Kidney (tissue), 14 donors: ENCODE data around the gene NKIRAS2. TPM values are rescaled to one million over a fixed set of nuclear protein-coding genes. Genes with fewer than 3 reads are reported as not detected.

Experiments used
- DNase-seq, 5 donors: peaks; one replicate each; pipeline ENCODE4 v3.0.0-alpha.2; 2013 to 2020
- FAIRE-seq: peaks from 2 replicates; lab custom pipeline; 2012; peaks lifted over from hg19 to GRCh38; lab: Jason Lieb, UNC
- H3K27ac ChIP-seq, 2 donors: one replicate each; pipeline ENCODE4 v1.7.0; 2013; ENCODE audit warnings: low read depth in 2 of 2, low read length in 2 of 2, inconsistent platforms in 1 of 2
- H3K27me3 ChIP-seq: one replicate; pipeline ENCODE4 v1.7.1; 2013; ENCODE audit warnings: low read length, inconsistent platforms; ENCODE audit not compliant: control insufficient read depth, insufficient read depth
- H3K36me3 ChIP-seq, 3 donors: one replicate each; pipeline versions ENCODE4 v1.7.0 to v1.7.1; 2013; ENCODE audit warnings: low read length in 3 of 3, control low read depth in 1 of 3, inconsistent platforms in 1 of 3; ENCODE audit not compliant: insufficient read depth in 3 of 3, control insufficient read depth in 2 of 3
- H3K4me1 ChIP-seq, 3 donors: one replicate each; pipeline versions ENCODE4 v1.7.0 to v1.7.1; 2013; ENCODE audit warnings: low read length in 3 of 3, inconsistent platforms in 1 of 3, low read depth in 1 of 3; ENCODE audit not compliant: control insufficient read depth in 2 of 3, insufficient read depth in 2 of 3
- H3K4me3 ChIP-seq, 3 donors: one replicate each; pipeline versions ENCODE4 v1.7.0 to v1.8.1; 2013; ENCODE audit warnings: low read length in 3 of 3, control low read depth in 1 of 3, inconsistent platforms in 1 of 3
- H3K9ac ChIP-seq, 3 donors: one replicate each; pipeline versions ENCODE4 v1.7.0 to v1.7.1; 2013; ENCODE audit warnings: low read length in 3 of 3, control low read depth in 1 of 3, inconsistent platforms in 1 of 3
- H3K9me3 ChIP-seq, 3 donors: one replicate each; pipeline versions ENCODE4 v1.7.0 to v1.7.1; 2013; ENCODE audit warnings: low read length in 3 of 3, control low read depth in 1 of 3, inconsistent platforms in 1 of 3; ENCODE audit not compliant: control insufficient read depth in 2 of 3, insufficient read depth in 1 of 3
- intact Hi-C: fragments of 100-400 bp; cut with DNase I; formaldehyde crosslinking; loops from one replicate; pipeline ENCODE4 v1.11.1; 2022
- polyA plus RNA-seq: library from polyadenylated mRNA; stranded (reverse); fragments of 350-450 nt; fragmentation: Illumina TruSeq; extraction: RNeasy Lipid Tissue Mini Kit (QIAGEN cat#74804); gene quantifications from one replicate; pipeline ENCODE4 v1.2.3, GENCODE V29; 2014; ENCODE audit warnings: low read depth, low replicate concordance; ENCODE audit not compliant: insufficient read depth
- total RNA-seq: library from RNA; stranded (reverse); fragmentation: NEBNext Ultra II Directional; extraction: Animal tissue kit (Norgen Biotek cat#: 25700); gene quantifications from one replicate; pipeline ENCODE4 v1.2.1, GENCODE V29; 2021
- TF ChIP-seq, protein P1 (sequence below): IDR thresholded peaks from 3 replicates; pipeline ENCODE4 v1.5.1; 2012; ENCODE audit warnings: mild to moderate bottlenecking, moderate library complexity, borderline replicate concordance; ENCODE audit not compliant: insufficient read depth; ENCODE audit errors: extremely low read depth
- donor health status: control.
- donor health status: control.
- donor health status: control.
- donor health status: control.
- donor health status: control.
- donor health status: DM: yes; HTN: yes; CAD: no.
- donor health status: Normal renal cell carcinoma (clear cell type).

Gene NKIRAS2
- total and polyA plus RNA-seq, 2 donors from 2014 or later, result 21.2 to 26.8 TPM

DNA sequence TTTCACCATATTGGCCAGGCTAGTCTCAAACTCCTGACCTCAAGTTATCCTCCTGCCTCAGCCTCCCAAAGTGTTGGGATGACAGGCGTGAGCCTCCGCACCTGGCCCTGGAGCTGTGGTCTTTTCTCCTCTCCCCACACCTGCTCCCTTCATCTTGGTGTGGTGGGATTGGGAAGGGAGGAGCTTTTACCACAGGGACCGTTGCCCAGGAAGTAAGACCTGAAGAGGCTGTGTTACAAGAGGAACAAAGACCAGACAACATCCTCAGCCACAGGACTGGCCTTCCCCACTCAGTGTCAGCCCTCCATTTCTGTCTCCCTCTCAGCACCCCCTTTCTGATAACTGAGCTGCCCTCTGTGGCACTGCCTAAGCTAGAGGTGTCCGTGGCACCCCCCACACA lies 39.9 kb downstream of the NKIRAS2 start:
- Histone ChIP-seq H3K4me3 (no peak overlapping the region), H3K36me3 (no peaks in the 10 kb centered on the region), H3K27me3 (no peaks in the 10 kb centered on the region), H3K27ac (no peak overlapping the region), H3K9ac (no peak overlapping the region), H3K9me3 (no peaks in the 10 kb centered on the region), H3K4me1 (no peaks in the 10 kb centered on the region)
- TF ChIP-seq, protein P1, sequence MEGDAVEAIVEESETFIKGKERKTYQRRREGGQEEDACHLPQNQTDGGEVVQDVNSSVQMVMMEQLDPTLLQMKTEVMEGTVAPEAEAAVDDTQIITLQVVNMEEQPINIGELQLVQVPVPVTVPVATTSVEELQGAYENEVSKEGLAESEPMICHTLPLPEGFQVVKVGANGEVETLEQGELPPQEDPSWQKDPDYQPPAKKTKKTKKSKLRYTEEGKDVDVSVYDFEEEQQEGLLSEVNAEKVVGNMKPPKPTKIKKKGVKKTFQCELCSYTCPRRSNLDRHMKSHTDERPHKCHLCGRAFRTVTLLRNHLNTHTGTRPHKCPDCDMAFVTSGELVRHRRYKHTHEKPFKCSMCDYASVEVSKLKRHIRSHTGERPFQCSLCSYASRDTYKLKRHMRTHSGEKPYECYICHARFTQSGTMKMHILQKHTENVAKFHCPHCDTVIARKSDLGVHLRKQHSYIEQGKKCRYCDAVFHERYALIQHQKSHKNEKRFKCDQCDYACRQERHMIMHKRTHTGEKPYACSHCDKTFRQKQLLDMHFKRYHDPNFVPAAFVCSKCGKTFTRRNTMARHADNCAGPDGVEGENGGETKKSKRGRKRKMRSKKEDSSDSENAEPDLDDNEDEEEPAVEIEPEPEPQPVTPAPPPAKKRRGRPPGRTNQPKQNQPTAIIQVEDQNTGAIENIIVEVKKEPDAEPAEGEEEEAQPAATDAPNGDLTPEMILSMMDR, result no peak
- DNase-seq (no peak), FAIRE-seq (no peak)
- intact Hi-C loops, result no loop called here

DNA sequence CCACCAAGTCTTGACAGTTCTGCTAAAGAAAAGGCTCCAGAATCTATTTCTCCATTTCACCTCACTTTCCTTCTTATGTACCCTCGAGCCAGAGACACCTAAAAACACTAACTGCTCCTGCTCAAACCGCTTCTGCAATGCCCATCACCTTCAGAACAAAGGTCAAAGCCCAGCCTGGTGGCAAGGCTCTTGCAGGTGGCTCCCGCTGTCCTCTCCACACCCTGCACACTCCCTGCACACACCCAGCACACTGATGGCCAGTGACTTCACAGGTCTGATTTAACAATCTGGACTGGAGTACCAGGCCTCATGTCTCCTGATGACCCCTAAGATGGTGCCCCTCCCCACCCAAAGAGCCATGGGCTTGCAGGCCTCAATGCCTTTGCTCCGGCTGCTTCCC lies 40.3 kb downstream of the NKIRAS2 start:
- H3K27me3 ChIP-seq, result no peaks in the 10 kb centered on the region
- H3K4me3 ChIP-seq, result no peak overlapping the region
- no peak overlapping the region for H3K27ac ChIP-seq
- FAIRE-seq (no peak), DNase-seq (no peak)
- no peaks in the 10 kb centered on the region for H3K36me3 ChIP-seq
- no peaks in the 10 kb centered on the region for H3K9me3 ChIP-seq
- TF ChIP-seq, protein P1, result no peak
- no peaks in the 10 kb centered on the region for H3K4me1 ChIP-seq
- intact Hi-C loops, result no loop called here
- H3K9ac ChIP-seq, result no peak overlapping the region

DNA sequence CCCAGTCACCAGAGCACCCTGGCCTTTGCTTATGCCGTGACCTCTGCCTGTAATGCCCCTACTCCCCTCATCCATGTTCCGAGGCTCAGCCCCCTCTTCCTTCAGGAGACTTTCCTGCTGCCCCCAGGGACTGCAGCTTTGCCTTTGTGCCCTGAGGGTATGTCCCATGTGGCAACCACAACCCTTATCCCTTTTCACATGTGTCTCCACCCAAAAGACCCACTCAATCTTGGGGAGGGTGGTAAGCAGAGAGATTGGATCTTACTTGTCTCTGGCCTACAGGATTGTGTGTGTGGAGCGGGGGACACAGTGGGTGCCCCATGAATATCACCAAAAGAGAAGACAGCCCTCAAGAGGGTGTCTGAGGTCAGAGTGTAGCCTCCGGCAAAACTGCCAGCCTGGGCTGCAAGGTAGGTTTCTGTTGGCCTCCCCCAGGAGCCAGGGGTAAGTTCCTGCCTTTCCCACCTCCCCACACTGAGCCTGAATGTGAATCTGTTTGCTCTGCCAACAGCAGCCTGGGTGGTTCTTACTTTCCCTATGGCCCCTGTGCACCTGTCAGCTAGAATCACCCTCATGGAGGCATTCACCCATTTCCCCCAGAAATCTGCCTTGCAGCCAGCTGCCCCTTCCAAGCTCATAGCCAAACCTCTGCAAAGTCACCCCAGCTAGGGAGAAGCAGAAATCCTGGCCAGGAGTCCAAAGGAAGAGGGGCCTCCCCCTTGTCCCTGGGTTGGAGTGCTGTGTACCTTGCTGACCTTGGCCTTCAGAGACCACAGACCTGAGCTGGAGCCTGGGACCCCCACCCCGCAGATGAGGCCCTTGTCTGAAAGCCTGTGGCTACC lies 42.0 kb downstream of the NKIRAS2 start:
- intact Hi-C loops, result no loop called here
- H3K9ac ChIP-seq, result no peak overlapping the region
- no peak overlapping the region for H3K27ac ChIP-seq
- no peak for FAIRE-seq
- no peaks in the 10 kb centered on the region for H3K4me1 ChIP-seq
- no peaks in the 10 kb centered on the region for H3K9me3 ChIP-seq
- no peaks in the 10 kb centered on the region for H3K27me3 ChIP-seq
- no peak for DNase-seq
- no peak overlapping the region for H3K4me3 ChIP-seq
- TF ChIP-seq, protein P1, result no peak
- H3K36me3 ChIP-seq, result no peaks in the 10 kb centered on the region

DNA sequence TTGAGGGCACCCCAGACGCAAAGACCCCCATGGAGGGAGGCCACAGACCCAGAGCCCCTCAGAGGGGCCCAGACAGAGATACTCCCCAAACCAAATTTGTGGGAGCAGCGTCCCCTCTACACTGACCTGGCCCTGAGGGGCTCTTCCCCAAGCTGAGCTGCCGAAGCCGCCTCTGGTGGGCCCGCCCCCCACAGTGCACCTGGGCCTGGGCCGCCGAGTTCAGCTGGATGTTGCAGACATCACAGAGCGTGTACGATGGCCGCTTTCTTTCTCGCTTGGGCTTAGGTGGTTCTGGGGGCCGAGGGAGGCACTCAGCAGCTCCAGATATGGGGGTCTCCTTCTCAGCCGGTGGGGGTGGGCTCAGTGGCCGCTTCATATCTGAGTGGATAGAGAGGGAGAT lies 42.8 kb downstream of the NKIRAS2 start:
- DNase-seq (no peak), FAIRE-seq (no peak)
- Histone ChIP-seq H3K4me3 (no peak overlapping the region), H3K9me3 (no peaks in the 10 kb centered on the region), H3K36me3 (no peaks in the 10 kb centered on the region), H3K27me3 (no peaks in the 10 kb centered on the region), H3K9ac (no peak overlapping the region), H3K4me1 (no peaks in the 10 kb centered on the region), H3K27ac (no peak overlapping the region)
- intact Hi-C loops, result no loop called here
- TF ChIP-seq, protein P1, result no peak
